Nephron progenitor cell (in vitro differentiated cells): ENCODE measurements around the gene NRDC.
"Not testable (repeated sequence)": the region's sequence is repeated elsewhere in the genome, so short reads cannot be mapped to it uniquely, and the experiment has no call there.

Experiments
- DNase-seq: peaks from one replicate; pipeline ENCODE4 v3.0.0; 2021
- H3K27ac Mint-ChIP-seq: 2 replicates; pipeline ENCODE4 v1.8.0; 2021; ENCODE audit warnings: mild to moderate bottlenecking, moderate library complexity, mixed read lengths
- H3K27me3 Mint-ChIP-seq: 2 replicates; pipeline ENCODE4 v1.8.0; 2021; ENCODE audit warnings: mild to moderate bottlenecking, low read depth, mixed read lengths; ENCODE audit not compliant: poor library complexity
- H3K36me3 Mint-ChIP-seq: 2 replicates; pipeline ENCODE4 v1.8.0; 2021; ENCODE audit warnings: low read depth, mixed read lengths
- H3K4me1 Mint-ChIP-seq: 2 replicates; pipeline ENCODE4 v1.8.0; 2021; ENCODE audit warnings: mixed read lengths
- H3K4me3 Mint-ChIP-seq: 2 replicates; pipeline ENCODE4 v1.8.0; 2021; ENCODE audit warnings: mild to moderate bottlenecking, moderate library complexity, mixed read lengths
- H3K9me3 Mint-ChIP-seq: 2 replicates; pipeline ENCODE4 v1.8.0; 2021; ENCODE audit warnings: mild to moderate bottlenecking, moderate library complexity, mixed read lengths
- CTCF ChIP-seq: fragments of 200-600 bp; sonication (generic); IDR thresholded peaks from 2 replicates; pipeline ENCODE4 v1.5.0; 2021; ENCODE audit warnings: antibody characterized with exemption

Gene NRDC

GRCh38 chr1:51875291-51875772, 3.2 kb downstream of the NRDC start:
- peaks cover 27% of the 10 kb centered on the region for H3K36me3 Mint-ChIP-seq

GRCh38 chr1:51873270-51873669, 5.3 kb downstream of the NRDC start:
- not testable (repeated sequence) for H3K4me3 Mint-ChIP-seq, H3K4me1 Mint-ChIP-seq, H3K27ac Mint-ChIP-seq, H3K9me3 Mint-ChIP-seq, H3K27me3 Mint-ChIP-seq, DNase-seq
- peaks cover 27% of the 10 kb centered on the region for H3K36me3 Mint-ChIP-seq

More at GRCh38 chr1:51875291-51875772, 3.2 kb downstream of the NRDC start:
- H3K27me3 Mint-ChIP-seq = peaks cover 5% of the 10 kb centered on the region
- no peaks in the 10 kb centered on the region for H3K9me3 Mint-ChIP-seq
- no peak for DNase-seq
- no peak for TF ChIP-seq CTCF
- H3K27ac Mint-ChIP-seq = peak overlapping the region; percentile 33
- peak overlapping the region; percentile 51 for H3K4me3 Mint-ChIP-seq
- H3K4me1 Mint-ChIP-seq = peaks cover 6% of the 10 kb centered on the region

- H3K36me3 Mint-ChIP-seq = peaks cover 24% of the 10 kb centered on the region
- peak overlapping the region; percentile 24 for H3K27ac Mint-ChIP-seq
- H3K27me3 Mint-ChIP-seq = peaks cover 2% of the 10 kb centered on the region
- no peak for TF ChIP-seq CTCF
- peaks cover 6% of the 10 kb centered on the region for H3K4me1 Mint-ChIP-seq
- H3K9me3 Mint-ChIP-seq = no peaks in the 10 kb centered on the region
- no peak overlapping the region for H3K4me3 Mint-ChIP-seq
- no peak for DNase-seq
These were observed 7.1 kb downstream of the NRDC start for GRCh38 chr1:51871351-51871975.

- Mint-ChIP-seq H3K4me1 (peaks cover 6% of the 10 kb centered on the region), H3K27ac (peak overlapping the region; percentile 24), H3K4me3 (no peak overlapping the region), H3K36me3 (peaks cover 21% of the 10 kb centered on the region), H3K27me3 (peaks cover 2% of the 10 kb centered on the region), H3K9me3 (no peaks in the 10 kb centered on the region)
- TF ChIP-seq CTCF = no peak
- no peak for DNase-seq
These were observed 7.8 kb downstream of the NRDC start for GRCh38 chr1:51870603-51871350.

- H3K27ac Mint-ChIP-seq = no peak overlapping the region
- H3K4me1 Mint-ChIP-seq = peaks cover 6% of the 10 kb centered on the region
- no peak overlapping the region for H3K4me3 Mint-ChIP-seq
- TF ChIP-seq CTCF = no peak
- DNase-seq = no peak
- H3K27me3 Mint-ChIP-seq = peaks cover 2% of the 10 kb centered on the region
- no peaks in the 10 kb centered on the region for H3K36me3 Mint-ChIP-seq
- no peaks in the 10 kb centered on the region for H3K9me3 Mint-ChIP-seq
These were observed 10.9 kb downstream of the NRDC start for GRCh38 chr1:51867479-51868232.

- H3K27ac Mint-ChIP-seq = no peak overlapping the region
- no peaks in the 10 kb centered on the region for H3K4me1 Mint-ChIP-seq
- H3K36me3 Mint-ChIP-seq = no peaks in the 10 kb centered on the region
- H3K4me3 Mint-ChIP-seq = no peak overlapping the region
- H3K27me3 Mint-ChIP-seq = no peaks in the 10 kb centered on the region
- no peak for TF ChIP-seq CTCF
- no peaks in the 10 kb centered on the region for H3K9me3 Mint-ChIP-seq
- no peak for DNase-seq
These were observed 15.1 kb downstream of the NRDC start for GRCh38 chr1:51863384-51863783.
